Ishikawa (cell line): Measurements from ENCODE around the gene UNC119.

Source experiments
- CEBPB ChIP-seq: IDR thresholded peaks from 2 replicates; pipeline ENCODE4 v1.6.1; 2012
- CREB1 ChIP-seq: IDR thresholded peaks from 2 replicates; pipeline ENCODE4 v1.6.1; 2012; ENCODE audit warnings: low read depth
- EGR1 ChIP-seq: IDR thresholded peaks from 2 replicates; pipeline ENCODE4 v1.6.1; 2012
- EP300 ChIP-seq: IDR thresholded peaks from 2 replicates; pipeline ENCODE4 v1.6.1; 2012; ENCODE audit warnings: borderline replicate concordance
- FOXM1 ChIP-seq: IDR thresholded peaks from 2 replicates; pipeline ENCODE4 v1.6.1; 2012; ENCODE audit warnings: low read depth, borderline replicate concordance
- NFIC ChIP-seq: IDR thresholded peaks from 2 replicates; pipeline ENCODE4 v1.6.1; 2012
- RAD21 ChIP-seq: IDR thresholded peaks from 2 replicates; pipeline ENCODE4 v1.6.1; 2012; ENCODE audit warnings: low read depth
- TAF1 ChIP-seq: IDR thresholded peaks from 2 replicates; pipeline ENCODE4 v1.6.1; 2012; ENCODE audit warnings: low read depth, mild to moderate bottlenecking
- TCF12 ChIP-seq: IDR thresholded peaks from 2 replicates; pipeline ENCODE4 v1.6.1; 2012; ENCODE audit warnings: low read depth
- TEAD4 ChIP-seq: IDR thresholded peaks from 2 replicates; pipeline ENCODE4 v1.6.1; 2012
- YY1 ChIP-seq: IDR thresholded peaks from 2 replicates; pipeline ENCODE4 v1.6.1; 2012; ENCODE audit warnings: low read depth
- ZBTB7A ChIP-seq: IDR thresholded peaks from 2 replicates; pipeline ENCODE4 v1.6.1; 2012; ENCODE audit warnings: low read depth
- TF ChIP-seq, protein P1 (sequence below): IDR thresholded peaks from 2 replicates; pipeline ENCODE4 v1.6.1; 2012
- TF ChIP-seq, protein P2 (sequence below): IDR thresholded peaks from 2 replicates; pipeline ENCODE4 v1.6.1; 2012; ENCODE audit warnings: low read depth, mild to moderate bottlenecking
- TF ChIP-seq, protein P3 (sequence below): IDR thresholded peaks from 2 replicates; pipeline ENCODE4 v1.6.1; 2012

UNC119 gene

DNA sequence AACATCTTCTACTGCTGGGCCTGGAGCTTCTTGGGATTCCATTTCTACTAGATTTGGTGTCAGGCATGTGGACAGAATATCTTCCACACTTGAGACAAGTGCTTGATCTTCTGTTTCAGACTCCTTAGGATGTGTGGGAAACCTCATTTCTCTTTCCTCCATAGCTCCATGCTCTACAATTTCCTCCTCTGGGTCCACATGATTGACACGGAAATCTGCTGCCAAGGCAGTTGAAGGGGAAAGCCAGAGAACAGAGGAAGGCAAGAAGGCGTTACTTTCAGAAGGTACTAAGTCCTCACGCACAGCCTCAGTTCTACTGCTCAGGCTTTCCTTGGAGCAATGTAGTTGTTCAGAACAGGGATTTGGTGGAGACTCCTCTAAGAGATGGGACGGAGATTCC is 39.8 kb upstream of the UNC119 start:
- TF ChIP-seq, protein P1, sequence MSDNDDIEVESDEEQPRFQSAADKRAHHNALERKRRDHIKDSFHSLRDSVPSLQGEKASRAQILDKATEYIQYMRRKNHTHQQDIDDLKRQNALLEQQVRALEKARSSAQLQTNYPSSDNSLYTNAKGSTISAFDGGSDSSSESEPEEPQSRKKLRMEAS: no peak
- TF ChIP-seq ZBTB7A (no peak), NFIC (no peak), YY1 (no peak), CREB1 (no peak), TEAD4 (no peak), EGR1 (no peak), FOXM1 (no peak), EP300 (no peak), CEBPB (no peak)
- TF ChIP-seq, protein P2, sequence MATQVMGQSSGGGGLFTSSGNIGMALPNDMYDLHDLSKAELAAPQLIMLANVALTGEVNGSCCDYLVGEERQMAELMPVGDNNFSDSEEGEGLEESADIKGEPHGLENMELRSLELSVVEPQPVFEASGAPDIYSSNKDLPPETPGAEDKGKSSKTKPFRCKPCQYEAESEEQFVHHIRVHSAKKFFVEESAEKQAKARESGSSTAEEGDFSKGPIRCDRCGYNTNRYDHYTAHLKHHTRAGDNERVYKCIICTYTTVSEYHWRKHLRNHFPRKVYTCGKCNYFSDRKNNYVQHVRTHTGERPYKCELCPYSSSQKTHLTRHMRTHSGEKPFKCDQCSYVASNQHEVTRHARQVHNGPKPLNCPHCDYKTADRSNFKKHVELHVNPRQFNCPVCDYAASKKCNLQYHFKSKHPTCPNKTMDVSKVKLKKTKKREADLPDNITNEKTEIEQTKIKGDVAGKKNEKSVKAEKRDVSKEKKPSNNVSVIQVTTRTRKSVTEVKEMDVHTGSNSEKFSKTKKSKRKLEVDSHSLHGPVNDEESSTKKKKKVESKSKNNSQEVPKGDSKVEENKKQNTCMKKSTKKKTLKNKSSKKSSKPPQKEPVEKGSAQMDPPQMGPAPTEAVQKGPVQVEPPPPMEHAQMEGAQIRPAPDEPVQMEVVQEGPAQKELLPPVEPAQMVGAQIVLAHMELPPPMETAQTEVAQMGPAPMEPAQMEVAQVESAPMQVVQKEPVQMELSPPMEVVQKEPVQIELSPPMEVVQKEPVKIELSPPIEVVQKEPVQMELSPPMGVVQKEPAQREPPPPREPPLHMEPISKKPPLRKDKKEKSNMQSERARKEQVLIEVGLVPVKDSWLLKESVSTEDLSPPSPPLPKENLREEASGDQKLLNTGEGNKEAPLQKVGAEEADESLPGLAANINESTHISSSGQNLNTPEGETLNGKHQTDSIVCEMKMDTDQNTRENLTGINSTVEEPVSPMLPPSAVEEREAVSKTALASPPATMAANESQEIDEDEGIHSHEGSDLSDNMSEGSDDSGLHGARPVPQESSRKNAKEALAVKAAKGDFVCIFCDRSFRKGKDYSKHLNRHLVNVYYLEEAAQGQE: no peak
- TF ChIP-seq, protein P3, sequence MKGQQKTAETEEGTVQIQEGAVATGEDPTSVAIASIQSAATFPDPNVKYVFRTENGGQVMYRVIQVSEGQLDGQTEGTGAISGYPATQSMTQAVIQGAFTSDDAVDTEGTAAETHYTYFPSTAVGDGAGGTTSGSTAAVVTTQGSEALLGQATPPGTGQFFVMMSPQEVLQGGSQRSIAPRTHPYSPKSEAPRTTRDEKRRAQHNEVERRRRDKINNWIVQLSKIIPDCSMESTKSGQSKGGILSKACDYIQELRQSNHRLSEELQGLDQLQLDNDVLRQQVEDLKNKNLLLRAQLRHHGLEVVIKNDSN: no peak

DNA sequence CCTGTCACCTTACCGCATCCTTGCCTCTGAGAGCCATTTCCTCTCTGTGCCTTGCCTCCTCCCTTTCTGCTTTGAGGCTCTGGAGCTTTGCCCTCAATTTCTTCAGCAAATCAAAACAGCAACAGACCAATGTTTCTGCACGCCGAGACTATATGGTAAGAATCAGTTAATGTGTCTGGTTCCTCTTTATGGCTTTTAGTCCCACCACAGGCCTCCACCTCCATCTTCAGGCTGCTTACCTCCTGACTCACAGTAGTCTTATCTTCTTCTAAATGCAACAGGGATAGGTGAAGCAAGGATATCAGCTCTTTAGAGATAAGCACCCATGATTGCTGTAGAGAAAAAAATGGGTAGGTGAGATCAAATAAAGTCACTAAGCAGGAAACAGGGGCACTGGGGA is 33.4 kb upstream of the UNC119 start:
- TF ChIP-seq, protein P3: no peak
- TF ChIP-seq CREB1: no peak
- no peak for TF ChIP-seq NFIC
- no peak for TF ChIP-seq YY1
- no peak for TF ChIP-seq CEBPB

DNA sequence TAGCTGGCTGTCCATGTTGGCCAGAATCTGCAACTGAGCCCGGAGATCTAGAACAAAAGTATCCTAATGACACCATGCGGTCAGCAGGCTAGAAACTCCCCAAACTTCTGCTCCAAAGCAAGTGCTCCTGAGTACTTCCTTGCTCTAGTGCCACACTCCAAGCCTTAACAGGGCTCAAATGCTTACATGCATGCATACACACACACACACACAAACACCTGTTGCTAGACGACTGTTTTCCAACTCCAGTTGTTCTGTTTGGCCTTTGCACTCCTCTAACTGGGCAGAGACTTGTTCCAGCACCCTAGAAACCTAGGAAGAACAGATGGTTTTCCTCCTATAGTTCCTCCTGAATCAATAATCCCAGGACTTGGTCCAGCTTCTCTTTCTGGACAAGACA is 32.0 kb upstream of the UNC119 start:
- no peak for TF ChIP-seq YY1
- no peak for TF ChIP-seq ZBTB7A

DNA sequence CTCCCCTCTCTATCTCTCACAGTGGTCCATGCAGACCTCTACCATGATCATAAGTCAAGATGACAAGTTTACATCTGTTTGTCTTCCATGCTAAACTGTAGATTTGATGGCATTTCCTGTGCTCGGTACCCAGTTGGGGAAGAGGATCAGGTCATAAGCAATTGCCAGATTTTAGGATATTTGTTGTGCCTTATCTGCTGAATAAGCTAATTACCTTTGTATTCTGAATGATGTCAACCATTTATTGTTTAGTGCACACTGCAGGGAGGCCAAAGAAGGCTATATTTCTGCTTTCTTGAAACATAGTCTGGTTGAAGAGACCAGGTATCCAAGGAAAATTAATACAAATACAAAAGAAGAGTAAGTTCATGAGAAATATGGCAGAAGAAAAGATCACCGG is 30.1 kb upstream of the UNC119 start:
- no peak for TF ChIP-seq NFIC
- no peak for TF ChIP-seq TAF1
- no peak for TF ChIP-seq CREB1
- TF ChIP-seq ZBTB7A: no peak
- no peak for TF ChIP-seq CEBPB
- TF ChIP-seq YY1: no peak
- no peak for TF ChIP-seq RAD21
- TF ChIP-seq TEAD4: no peak
- TF ChIP-seq TCF12: no peak
- no peak for TF ChIP-seq FOXM1
- TF ChIP-seq, protein P1: no peak

DNA sequence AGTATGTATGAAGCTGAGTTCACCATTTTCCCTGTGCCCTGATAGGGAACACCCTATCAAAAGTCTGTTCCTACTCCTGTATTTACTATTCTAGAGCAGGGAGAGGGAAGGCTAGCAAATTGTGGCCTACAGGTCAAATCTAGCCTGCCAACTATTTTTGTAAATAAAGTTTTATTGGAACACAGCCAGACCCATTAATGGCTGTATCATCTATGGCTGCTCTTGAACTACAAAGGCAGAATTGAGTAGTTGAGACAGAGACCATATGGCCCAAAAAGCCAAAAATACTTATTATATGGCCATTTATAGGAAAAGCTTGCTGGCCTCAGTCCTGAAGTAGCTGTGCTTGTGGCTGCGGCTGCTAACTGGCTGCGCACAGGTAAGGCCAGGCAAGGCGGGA is 28.5 kb upstream of the UNC119 start:
- no peak for TF ChIP-seq NFIC

DNA sequence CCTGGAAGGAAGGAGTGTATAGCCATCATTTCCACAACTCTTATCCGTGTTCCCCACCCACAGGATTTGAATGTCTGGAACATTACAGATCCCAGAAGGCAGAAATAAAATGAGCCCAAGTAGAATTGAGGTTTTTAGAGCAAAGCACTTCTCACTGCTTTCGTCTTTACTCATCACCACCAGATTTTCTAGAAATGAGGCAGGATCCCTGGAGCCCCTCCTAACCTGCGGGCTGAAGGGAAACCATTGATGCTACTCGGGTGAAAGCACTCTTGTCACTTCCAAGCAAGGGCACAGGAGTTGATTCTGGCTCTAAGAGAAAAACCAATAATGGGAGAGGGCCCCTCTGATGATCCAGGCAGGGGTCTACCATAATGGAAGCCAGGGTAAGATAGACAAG is 27.1 kb upstream of the UNC119 start:
- no peak for TF ChIP-seq NFIC
- TF ChIP-seq, protein P2: no peak
- no peak for TF ChIP-seq TEAD4
- TF ChIP-seq TCF12: no peak
- TF ChIP-seq YY1: no peak
- TF ChIP-seq, protein P1: no peak
- no peak for TF ChIP-seq CEBPB
- TF ChIP-seq FOXM1: no peak
- no peak for TF ChIP-seq CREB1
- no peak for TF ChIP-seq TAF1
- TF ChIP-seq RAD21: no peak
- TF ChIP-seq, protein P3: no peak
- no peak for TF ChIP-seq EP300
